Endothelial cell of hepatic sinusoid (primary cell): ENCODE results near the gene CNIH3.
"Not testable (repeated sequence)": the region's sequence is repeated elsewhere in the genome, so short reads cannot be mapped to it uniquely, and the experiment has no call there.

Experiments used
- in situ Hi-C: cut with HindIII; loops from 2 replicates; pipeline ENCODE4 v1.10.0; 2017; ENCODE audit warnings: low sequenced_read_pairs

The CNIH3 gene

GRCh38 chr1:224615861-224616755, at the start of gene CNIH3:
TSS of gene CNIH3 (plus strand) at chr1:224616317. CDS start at chr1:224617175, 858 bp downstream.
- in situ Hi-C loops: no loop called here

- in situ Hi-C loops: not testable (repeated sequence)
These were observed 49.6 kb upstream of the CNIH3 start for GRCh38 chr1:224566492-224566891.

- in situ Hi-C loops: no loop called here
These were observed 46.8 kb upstream of the CNIH3 start for GRCh38 chr1:224569276-224569675.

- in situ Hi-C loops: not testable (repeated sequence)
These were observed 44.1 kb upstream of the CNIH3 start for GRCh38 chr1:224571975-224572374.

GRCh38 chr1:224579526-224579925, 36.6 kb upstream of the CNIH3 start:
- in situ Hi-C loops: no loop called here

- in situ Hi-C loops: no loop called here
These were observed 36.1 kb upstream of the CNIH3 start for GRCh38 chr1:224580006-224580405.

GRCh38 chr1:224582041-224582440, 34.1 kb upstream of the CNIH3 start:
- in situ Hi-C loops: no loop called here

- in situ Hi-C loops: no loop called here
These were observed 32.3 kb upstream of the CNIH3 start for GRCh38 chr1:224583774-224584173.

- in situ Hi-C loops: no loop called here
These were observed 31.1 kb upstream of the CNIH3 start for GRCh38 chr1:224585051-224585450.

GRCh38 chr1:224587051-224587450, 29.1 kb upstream of the CNIH3 start:
- in situ Hi-C loops: no loop called here

- in situ Hi-C loops: no loop called here
These were observed 27.6 kb upstream of the CNIH3 start for GRCh38 chr1:224588515-224588914.

GRCh38 chr1:224589006-224589405, 27.1 kb upstream of the CNIH3 start:
- in situ Hi-C loops: no loop called here

GRCh38 chr1:224591326-224591725, 24.8 kb upstream of the CNIH3 start:
- in situ Hi-C loops: loop anchor here (5.0 kb wide), 1 partner anchor 69 kb away; no protein-coding TSS in a partner anchor

- in situ Hi-C loops: loop anchor here (5.0 kb wide), 1 partner anchor 71 kb away; no protein-coding TSS in a partner anchor
These were observed 23.2 kb upstream of the CNIH3 start for GRCh38 chr1:224592636-224593582.

- in situ Hi-C loops: loop anchor here (5.0 kb wide), 1 partner anchor 72 kb away; no protein-coding TSS in a partner anchor
These were observed 21.8 kb upstream of the CNIH3 start for GRCh38 chr1:224594360-224594759.

- in situ Hi-C loops: loop anchor here (5.0 kb wide), 1 partner anchor 73 kb away; no protein-coding TSS in a partner anchor
These were observed 21.3 kb upstream of the CNIH3 start for GRCh38 chr1:224594851-224595250.

- in situ Hi-C loops: loop anchor here (5.0 to 10.0 kb wide), 2 partner anchors 58 to 181 kb away; no protein-coding TSS in a partner anchor
These were observed 10.5 kb upstream of the CNIH3 start for GRCh38 chr1:224605482-224606181.

GRCh38 chr1:224607188-224608148, 8.6 kb upstream of the CNIH3 start:
- in situ Hi-C loops: loop anchor here (5.0 to 10.0 kb wide), 2 partner anchors 60 to 183 kb away; no protein-coding TSS in a partner anchor

- in situ Hi-C loops: loop anchor here (5.0 to 10.0 kb wide), 2 partner anchors 62 to 185 kb away; no protein-coding TSS in a partner anchor
These were observed 6.8 kb upstream of the CNIH3 start for GRCh38 chr1:224609333-224609732.
